Neural cell (in vitro differentiated cells): ENCODE results near the gene MGLL. TPM values are rescaled to one million over a fixed set of nuclear protein-coding genes. Genes with fewer than 3 reads are reported as not detected.

ENCODE experiments used
- H2AFZ ChIP-seq: fragments of 200-600, 300-800 bp; sonication (generic), shearing (Covaris generic); 2 replicates; pipeline ENCODE4 v1.6.0; 2014; ENCODE audit warnings: low read depth, mild to moderate bottlenecking, antibody characterized with exemption, low read length, moderate library complexity
- H3F3A ChIP-seq: fragments of 200-600 bp; shearing (Covaris generic); 2 replicates; pipeline ENCODE4 v1.6.1; 2016; ENCODE audit warnings: mild to moderate bottlenecking, moderate library complexity, mixed read lengths, antibody characterized with exemption, low read length; ENCODE audit not compliant: insufficient read depth, poor library complexity, severe bottlenecking
- H3K27ac ChIP-seq: fragments of 200-600, 300-800 bp; sonication (generic), shearing (Covaris generic); 2 replicates; pipeline ENCODE4 v1.5.1; 2014; ENCODE audit warnings: mild to moderate bottlenecking, low read length, moderate library complexity
- H3K27me3 ChIP-seq: fragments of 300-800, 200-600 bp; sonication (generic), shearing (Covaris generic); 2 replicates; pipeline ENCODE4 v1.6.0; 2014; ENCODE audit warnings: mild to moderate bottlenecking, low read depth, low read length, moderate library complexity; ENCODE audit not compliant: insufficient read depth
- H3K36me3 ChIP-seq: fragments of 300-800, 200-600 bp; sonication (generic), shearing (Covaris generic); 2 replicates; pipeline ENCODE4 v1.5.1; 2014; ENCODE audit warnings: mild to moderate bottlenecking, antibody characterized with exemption, low read length, moderate library complexity; ENCODE audit not compliant: insufficient read depth
- H3K4me2 ChIP-seq: fragments of 300-800, 200-600 bp; sonication (generic), shearing (Covaris generic); 2 replicates; pipeline ENCODE4 v1.6.0; 2014; ENCODE audit warnings: mild to moderate bottlenecking, low read length
- H3K4me3 ChIP-seq: fragments of 300-800, 200-600 bp; sonication (generic), shearing (Covaris generic); 2 replicates; pipeline ENCODE4 v1.5.1; 2014; ENCODE audit warnings: mild to moderate bottlenecking, low read length, moderate library complexity
- H3K79me2 ChIP-seq: fragments of 200-600 bp; shearing (Covaris generic); replicated peaks from 2 replicates; pipeline ENCODE4 v1.6.0; 2014; ENCODE audit warnings: mild to moderate bottlenecking, low read length, moderate library complexity; ENCODE audit not compliant: insufficient read depth
- H3K9ac ChIP-seq: fragments of 300-800, 200-600 bp; sonication (generic), shearing (Covaris generic); 2 replicates; pipeline ENCODE4 v1.6.1; 2016; ENCODE audit warnings: mild to moderate bottlenecking, low read length, mixed read lengths
- H3K9me2 ChIP-seq: fragments of 200-600 bp; shearing (Covaris generic); 2 replicates; pipeline ENCODE4 v1.6.1; 2016; ENCODE audit warnings: mild to moderate bottlenecking, low read length, mixed read lengths; ENCODE audit not compliant: insufficient read depth
- H3K9me3 ChIP-seq: fragments of 200-600, 300-800 bp; sonication (generic), shearing (Covaris generic); 2 replicates; pipeline ENCODE4 v1.6.1; 2016; ENCODE audit warnings: mild to moderate bottlenecking, mixed run types, low read length, moderate library complexity, mixed read lengths
- H4K20me1 ChIP-seq: fragments of 200-600 bp; shearing (Covaris generic); 2 replicates; pipeline ENCODE4 v1.6.1; 2016; ENCODE audit warnings: mild to moderate bottlenecking, mixed run types; ENCODE audit not compliant: insufficient read depth
- CTCF ChIP-seq: fragments of 450-650 bp; IDR thresholded peaks from 2 replicates; pipeline ENCODE4 v1.5.1; 2014; ENCODE audit warnings: antibody characterized with exemption, mild to moderate bottlenecking, moderate library complexity; ENCODE audit not compliant: poor library complexity, severe bottlenecking
- EP300 ChIP-seq: fragments of 450-650 bp; conservative IDR thresholded peaks from 2 replicates; pipeline ENCODE4 v1.6.1; 2014; ENCODE audit warnings: antibody characterized with exemption, mild to moderate bottlenecking, moderate library complexity; ENCODE audit not compliant: poor library complexity, severe bottlenecking
- EZH2 ChIP-seq: fragments of 200-600, 300-800 bp; shearing (Covaris generic), sonication (generic); IDR thresholded peaks from 2 replicates; pipeline ENCODE4 v1.6.1; 2014; ENCODE audit warnings: antibody characterized with exemption, low read length, borderline replicate concordance, mild to moderate bottlenecking; ENCODE audit not compliant: insufficient read depth, poor library complexity, severe bottlenecking
- MXI1 ChIP-seq: fragments of 450-650 bp; conservative IDR thresholded peaks from 2 replicates; pipeline ENCODE4 v1.6.1; 2014; ENCODE audit warnings: antibody characterized with exemption, mild to moderate bottlenecking; ENCODE audit not compliant: poor library complexity, severe bottlenecking
- POLR2AphosphoS5 ChIP-seq: IDR thresholded peaks from 2 replicates; pipeline ENCODE4 v1.6.1; 2012
- RAD21 ChIP-seq: fragments of 450-650 bp; conservative IDR thresholded peaks from 2 replicates; pipeline ENCODE4 v1.6.1; 2014; ENCODE audit warnings: antibody characterized with exemption, mild to moderate bottlenecking, moderate library complexity
- REST ChIP-seq: IDR thresholded peaks from 2 replicates; pipeline ENCODE4 v1.6.1; 2012; ENCODE audit warnings: borderline replicate concordance
- SMC3 ChIP-seq: fragments of 450-650 bp; conservative IDR thresholded peaks from 2 replicates; pipeline ENCODE4 v1.6.1; 2014; ENCODE audit warnings: antibody characterized with exemption, mild to moderate bottlenecking, moderate library complexity; ENCODE audit not compliant: poor library complexity
- TAF1 ChIP-seq: IDR thresholded peaks from 2 replicates; pipeline ENCODE4 v1.6.1; 2012; ENCODE audit warnings: low read depth
- polyA plus RNA-seq: library from polyadenylated mRNA; depleted of rRNA; stranded (reverse); fragments of >200 nt; gene quantifications from 2 replicates; pipeline ENCODE4 v1.2.3, GENCODE V29; 2014

The MGLL gene
- polyA plus RNA-seq, 1 donor from 2014 or later: 2.0 TPM

DNA sequence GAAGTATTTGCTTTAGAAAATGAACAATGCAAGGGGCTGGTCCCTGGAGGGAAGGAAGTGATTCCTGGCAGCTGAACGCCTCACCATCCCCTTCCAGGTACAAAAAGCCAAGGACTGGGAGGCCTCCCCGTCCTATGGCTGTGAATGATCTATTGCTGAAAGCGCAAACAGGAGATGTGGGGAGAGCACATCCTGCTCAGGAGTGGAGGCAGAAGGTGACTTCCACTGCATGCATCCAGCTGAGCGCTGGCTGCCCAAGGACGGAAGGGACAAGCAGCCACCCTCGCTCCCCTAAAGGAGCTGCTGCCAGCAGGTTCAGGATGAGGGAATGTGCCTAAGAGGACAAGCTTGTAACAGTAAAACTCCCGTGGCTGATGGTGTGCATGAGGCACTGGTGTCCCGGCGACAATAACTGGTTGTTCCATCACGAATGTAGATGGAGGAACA, 108.2 kb downstream of the MGLL start:
- H4K20me1 ChIP-seq: no peaks in the 10 kb centered on the region
- TF ChIP-seq EP300: no peak
- no peak for TF ChIP-seq TAF1
- no peak for TF ChIP-seq POLR2AphosphoS5
- no peak for TF ChIP-seq MXI1
- no peak for TF ChIP-seq SMC3
- no peak for TF ChIP-seq REST
- TF ChIP-seq CTCF: no peak
- TF ChIP-seq RAD21: no peak
- no peak for TF ChIP-seq EZH2
- H3K36me3 ChIP-seq: no peaks in the 10 kb centered on the region
- no peak overlapping the region for H3K9ac ChIP-seq
- no peaks in the 10 kb centered on the region for H3K9me2 ChIP-seq
- no peaks in the 10 kb centered on the region for H3K27me3 ChIP-seq
- no peaks in the 10 kb centered on the region for H3K9me3 ChIP-seq
- H3K4me3 ChIP-seq: no peak overlapping the region
- H2AFZ ChIP-seq: no peak overlapping the region
- no peak overlapping the region for H3K4me2 ChIP-seq
- H3K79me2 ChIP-seq: no peaks in the 10 kb centered on the region
- H3F3A ChIP-seq: no peaks in the 10 kb centered on the region
- no peak overlapping the region for H3K27ac ChIP-seq

- no peaks in the 10 kb centered on the region for H3K36me3 ChIP-seq
- H4K20me1 ChIP-seq: no peaks in the 10 kb centered on the region
- no peaks in the 10 kb centered on the region for H3K79me2 ChIP-seq
- H3F3A ChIP-seq: no peaks in the 10 kb centered on the region
- no peak overlapping the region for H3K27ac ChIP-seq
- no peak overlapping the region for H3K9ac ChIP-seq
- no peak overlapping the region for H2AFZ ChIP-seq
- TF ChIP-seq CTCF (no peak), MXI1 (no peak), EP300 (no peak), RAD21 (no peak), TAF1 (no peak), REST (no peak), EZH2 (no peak), SMC3 (no peak), POLR2AphosphoS5 (no peak)
- H3K9me3 ChIP-seq: no peaks in the 10 kb centered on the region
- H3K27me3 ChIP-seq: no peaks in the 10 kb centered on the region
- H3K4me3 ChIP-seq: no peak overlapping the region
- H3K4me2 ChIP-seq: no peak overlapping the region
- H3K9me2 ChIP-seq: no peaks in the 10 kb centered on the region
These were observed 109.2 kb downstream of the MGLL start for GRCh38 chr3:127712881-127713771.
